HL-60 (cell line): Measurements from ENCODE around the gene YWHAQ.

Source experiments
- CTCF ChIP-seq: IDR thresholded peaks from one replicate; pipeline ENCODE4 v1.5.1; 2011; ENCODE audit warnings: low read length, control low read depth, inconsistent platforms; ENCODE audit not compliant: insufficient read depth
- GABPA ChIP-seq: IDR thresholded peaks from 2 replicates; pipeline ENCODE4 v1.6.1; 2012; ENCODE audit warnings: low read depth
- POLR2AphosphoS5 ChIP-seq: IDR thresholded peaks from 2 replicates; pipeline ENCODE4 v1.6.1; 2012; ENCODE audit warnings: low read depth
- REST ChIP-seq: IDR thresholded peaks from 2 replicates; pipeline ENCODE4 v1.6.1; 2012; ENCODE audit warnings: low read depth; ENCODE audit not compliant: insufficient replicate concordance
- SPI1 ChIP-seq: IDR thresholded peaks from 2 replicates; pipeline ENCODE4 v1.6.1; 2012; ENCODE audit warnings: low read depth, mild to moderate bottlenecking, borderline replicate concordance

GRCh38 chr2:9639740-9640343 lies 9.0 kb upstream of the YWHAQ start:
- TF ChIP-seq CTCF (no peak), POLR2AphosphoS5 (no peak), REST (no peak), SPI1 (no peak), GABPA (no peak)
